ENCODE data around the gene PCYT2. TPM values are rescaled to one million over a fixed set of nuclear protein-coding genes. Genes with fewer than 3 reads are reported as not detected.

PCYT2 gene
- polyA plus RNA-seq, 1 donor (not counting 4 experiments of a cell fraction or from before 2014, with no cell fraction given): 38.1 TPM

GRCh38 chr17:81902653-81903414 lies 8.4 kb downstream of the PCYT2 start:
- Histone ChIP-seq H3K27ac (ENCODE audit: control insufficient read depth, insufficient read depth, low read length) (no peak overlapping the region), H2AFZ (ENCODE audit: control insufficient read depth, low read length) (no peak overlapping the region), H3K36me3 (ENCODE audit: control insufficient read depth in 2 of 2, extremely low read depth in 1 of 2, insufficient read depth in 2 of 2, low read length in 2 of 2) (peaks cover 19 to 43% of the 10 kb centered on the region in 2 experiments), H3K9me1 (ENCODE audit: control insufficient read depth, extremely low read depth, insufficient read depth, low read length) (no peaks in the 10 kb centered on the region), H3K9me3 (ENCODE audit: control insufficient read depth, low read depth, low read length) (no peaks in the 10 kb centered on the region), H3K9ac (ENCODE audit: control insufficient read depth, extremely low read depth, insufficient read depth, low read length) (no peak overlapping the region), H3K4me2 (ENCODE audit: control insufficient read depth, extremely low read depth, insufficient read depth, low read depth, low read length) (peak overlapping the region; percentile 37), H3K4me3 (ENCODE audit: control insufficient read depth in 2 of 3, extremely low read depth in 1 of 3, insufficient read depth in 2 of 3, low read depth in 1 of 3, low read length in 3 of 3) (no peak overlapping the region), H3K27me3 (ENCODE audit: control insufficient read depth, extremely low read depth, insufficient read depth, low read length) (no peaks in the 10 kb centered on the region), H3K4me1 (ENCODE audit: control insufficient read depth, extremely low read depth, insufficient read depth, low read length) (peaks cover 31% of the 10 kb centered on the region), H4K20me1 (ENCODE audit: control insufficient read depth, extremely low read depth, insufficient read depth, low read length) (peaks cover 14% of the 10 kb centered on the region), H3K79me2 (ENCODE audit: control insufficient read depth, insufficient read depth, low read length) (no peaks in the 10 kb centered on the region)
- DNase-seq (ENCODE audit: low read depth, low spot score) (no peak), FAIRE-seq (no peak)
- TF ChIP-seq EZH2 (IDR thresholded peaks at IDR 0.05; ENCODE audit: low read length) (no peak), CTCF (optimal IDR thresholded peaks at IDR 0.05 in 1 of 3, IDR thresholded peaks at IDR 0.05 in 1 of 3, conservative IDR thresholded peaks at IDR 0.05 in 1 of 3; ENCODE audit: extremely low read depth in 1 of 3, insufficient read depth in 2 of 3, low read length in 3 of 3) (no peak)
- dilution Hi-C loops (cut with MboI; ENCODE audit: extremely low pct_ligation_motif_present, low sequenced_read_pairs): no loop called here

GRCh38 chr17:81902023-81902652 lies 9.1 kb downstream of the PCYT2 start, which contains the start of gene NPB:
TSS of gene NPB (plus strand) at chr17:81902238. CDS start at chr17:81902278, 40 bp downstream.
- dilution Hi-C loops (cut with MboI; ENCODE audit: extremely low pct_ligation_motif_present, low sequenced_read_pairs): no loop called here
- H3K27me3 ChIP-seq (ENCODE audit: control insufficient read depth, extremely low read depth, insufficient read depth, low read length): no peaks in the 10 kb centered on the region
- no peaks in the 10 kb centered on the region for H3K9me1 ChIP-seq (ENCODE audit: control insufficient read depth, extremely low read depth, insufficient read depth, low read length)
- H2AFZ ChIP-seq (ENCODE audit: control insufficient read depth, low read length): no peak within 1 kb of the TSS
- no peak within 1 kb of the TSS for H3K27ac ChIP-seq (ENCODE audit: control insufficient read depth, insufficient read depth, low read length)
- peak within 1 kb of the TSS; percentile 37 for H3K4me2 ChIP-seq (ENCODE audit: control insufficient read depth, extremely low read depth, insufficient read depth, low read depth, low read length)
- FAIRE-seq (no peak), DNase-seq (ENCODE audit: low read depth, low spot score) (no peak)
- H3K9ac ChIP-seq (ENCODE audit: control insufficient read depth, extremely low read depth, insufficient read depth, low read length): no peak within 1 kb of the TSS
- no peak for TF ChIP-seq CTCF (optimal IDR thresholded peaks at IDR 0.05 in 1 of 3, IDR thresholded peaks at IDR 0.05 in 1 of 3, conservative IDR thresholded peaks at IDR 0.05 in 1 of 3; ENCODE audit: extremely low read depth in 1 of 3, insufficient read depth in 2 of 3, low read length in 3 of 3)
- TF ChIP-seq EZH2 (IDR thresholded peaks at IDR 0.05; ENCODE audit: low read length): peak; percentile 19
- H3K36me3 ChIP-seq (ENCODE audit: control insufficient read depth in 2 of 2, extremely low read depth in 1 of 2, insufficient read depth in 2 of 2, low read length in 2 of 2): peaks cover 17 to 36% of the 10 kb centered on the region in 2 experiments
- no peak within 1 kb of the TSS for H3K4me3 ChIP-seq (ENCODE audit: control insufficient read depth in 2 of 3, extremely low read depth in 1 of 3, insufficient read depth in 2 of 3, low read depth in 1 of 3, low read length in 3 of 3)
- no peaks in the 10 kb centered on the region for H3K79me2 ChIP-seq (ENCODE audit: control insufficient read depth, insufficient read depth, low read length)
- peaks cover 35% of the 10 kb centered on the region for H3K4me1 ChIP-seq (ENCODE audit: control insufficient read depth, extremely low read depth, insufficient read depth, low read length)
- no peaks in the 10 kb centered on the region for H3K9me3 ChIP-seq (ENCODE audit: control insufficient read depth, low read depth, low read length)
- H4K20me1 ChIP-seq (ENCODE audit: control insufficient read depth, extremely low read depth, insufficient read depth, low read length): peaks cover 14% of the 10 kb centered on the region

Measured in keratinocyte (primary cell).